GM10248 (cell line): ENCODE measurements around the gene OR10D3.
"Not testable (repeated sequence)": the region's sequence is repeated elsewhere in the genome, so short reads cannot be mapped to it uniquely, and the experiment has no call there.

Experiments used
- CTCF ChIA-PET: fragments of 300-600 bp; sonication (Branson Sonifier 250); formaldehyde crosslinking; extraction: SDS; loops from one replicate; lab custom pipeline; 2021; ENCODE audit warnings: antibody characterized with exemption; lab: Yijun Ruan, JAX
- POLR2A ChIA-PET: fragments of 350-650 bp; sonication (Branson Sonifier 250); formaldehyde crosslinking; extraction: SDS; loops from one replicate; lab custom pipeline; 2020; ENCODE audit warnings: antibody characterized with exemption; lab: Yijun Ruan, JAX
- DNase-seq: peaks from one replicate; pipeline ENCODE4 v3.0.0; 2012; ENCODE audit errors: extremely low spot score
- CTCF ChIP-seq: IDR thresholded peaks from 2 replicates; pipeline ENCODE4 v1.5.1; 2012; ENCODE audit warnings: mild to moderate bottlenecking, low read depth; ENCODE audit errors: extremely low read depth, missing control alignments, control extremely low read depth

Gene OR10D3

GRCh38 chr11:124159481-124159880, 23.7 kb upstream of the OR10D3 start:
- CTCF ChIA-PET, result no interaction called here
- no peak for TF ChIP-seq CTCF
- POLR2A ChIA-PET, result no interaction called here
- no peak for DNase-seq

GRCh38 chr11:124160986-124161385, 22.2 kb upstream of the OR10D3 start:
- no peak for DNase-seq
- ChIA-PET CTCF (interaction anchor here (1.6 kb wide), 1 partner anchor 14 kb away, joined by 4 read pairs; no protein-coding TSS in a partner anchor), POLR2A (no interaction called here)
- no peak for TF ChIP-seq CTCF

GRCh38 chr11:124167826-124168231, 15.3 kb upstream of the OR10D3 start:
- no peak for TF ChIP-seq CTCF
- no peak for DNase-seq
- ChIA-PET CTCF (interaction anchor here (1.7 to 1.9 kb wide), 3 partner anchors 9 to 26 kb away, joined by 4 to 8 read pairs (median 7); no protein-coding TSS in a partner anchor), POLR2A (no interaction called here)

- no peak for DNase-seq
- CTCF ChIA-PET, result interaction anchor here (1.7 kb wide), 1 partner anchor 8 kb away, joined by 7 read pairs; no protein-coding TSS in a partner anchor
- no peak for TF ChIP-seq CTCF
- POLR2A ChIA-PET, result no interaction called here
These were observed 14.3 kb upstream of the OR10D3 start for GRCh38 chr11:124168796-124169195.

GRCh38 chr11:124170315-124170714, 12.8 kb upstream of the OR10D3 start:
- DNase-seq, POLR2A ChIA-PET: not testable (repeated sequence)
- CTCF ChIA-PET, result interaction anchor here (1.4 kb wide), 1 partner anchor 24 kb away, joined by 3 read pairs; no protein-coding TSS in a partner anchor

GRCh38 chr11:124170801-124171586, 12.2 kb upstream of the OR10D3 start:
- CTCF ChIA-PET, result interaction anchor here (1.4 kb wide), 1 partner anchor 24 kb away, joined by 3 read pairs; no protein-coding TSS in a partner anchor
- no peak for DNase-seq
- no peak for TF ChIP-seq CTCF
- POLR2A ChIA-PET, result no interaction called here

- CTCF ChIA-PET, result interaction anchor here (1.6 kb wide), 1 partner anchor 103 kb away, joined by 5 read pairs; no protein-coding TSS in a partner anchor
- no peak for TF ChIP-seq CTCF
- POLR2A ChIA-PET, result no interaction called here
- DNase-seq, result no peak
These were observed 11.0 kb upstream of the OR10D3 start for GRCh38 chr11:124172101-124172500.
